Lung (tissue), 12 donors: Measurements from ENCODE around the gene PRX. TPM values are rescaled to one million over a fixed set of nuclear protein-coding genes. Genes with fewer than 3 reads are reported as not detected.

Experiments
- ATAC-seq: fragments of 200-7000 bp; cut with Tn5 transposase; one replicate; pipeline ENCODE4 v1.9.1; 2020; ENCODE audit warnings: moderate number of reproducible peaks; ENCODE audit not compliant: insufficient read depth, low FRiP score
- DNase-seq, 3 donors: peaks; one replicate each; pipeline ENCODE4 v3.0.0-alpha.2; 2013 to 2017
- H3K27ac ChIP-seq, 2 donors: one replicate each; pipeline ENCODE4 v1.5.1; 2013; ENCODE audit warnings: mild to moderate bottlenecking in 2 of 2, moderate library complexity in 2 of 2, control low read depth in 1 of 2, inconsistent platforms in 1 of 2, low read depth in 1 of 2, low read length in 1 of 2
- H3K27me3 ChIP-seq, 3 donors: one replicate each; pipeline ENCODE4 v1.5.1; 2013; ENCODE audit warnings: low read length in 2 of 3; ENCODE audit not compliant: control insufficient read depth in 3 of 3, insufficient read depth in 3 of 3
- H3K36me3 ChIP-seq, 4 donors: one replicate each; pipeline ENCODE4 v1.5.1; 2013; ENCODE audit warnings: low read length in 4 of 4, mild to moderate bottlenecking in 1 of 4, moderate library complexity in 1 of 4; ENCODE audit not compliant: control insufficient read depth in 4 of 4, insufficient read depth in 4 of 4
- H3K4me1 ChIP-seq, 5 donors: one replicate each; pipeline ENCODE4 v1.5.1; 2013; ENCODE audit warnings: low read length in 5 of 5, mild to moderate bottlenecking in 2 of 5, moderate library complexity in 1 of 5; ENCODE audit not compliant: control insufficient read depth in 5 of 5, insufficient read depth in 5 of 5
- H3K4me3 ChIP-seq: one replicate; pipeline ENCODE4 v1.5.1; 2013; ENCODE audit warnings: mild to moderate bottlenecking, control low read depth, moderate library complexity
- H3K9ac ChIP-seq, 2 donors: one replicate each; pipeline ENCODE4 v1.5.1; 2013; ENCODE audit warnings: low read length in 2 of 2, control low read depth in 1 of 2; ENCODE audit not compliant: insufficient read depth in 1 of 2
- H3K9me3 ChIP-seq, 4 donors: one replicate each; pipeline ENCODE4 v1.5.1; 2013; ENCODE audit warnings: low read length in 3 of 4, mild to moderate bottlenecking in 1 of 4, moderate library complexity in 1 of 4; ENCODE audit not compliant: control insufficient read depth in 4 of 4, insufficient read depth in 3 of 4
- CTCF ChIP-seq: IDR thresholded peaks from 2 replicates; pipeline ENCODE4 v1.5.1; 2012; ENCODE audit warnings: mild to moderate bottlenecking; ENCODE audit errors: control extremely low read depth, extremely low read depth
- WGBS, 2 donors: extraction: QIAGEN DNeasy Blood & Tissue Kit; methylation state at CpG; one replicate each; pipeline ENCODE4 v1.1.7; 2013; 5-methylcytosine and 5-hydroxymethylcytosine counted together
- polyA plus RNA-seq, 2 donors: library from polyadenylated mRNA; stranded (reverse); fragments of 200-250 nt; gene quantifications; one replicate each; pipeline ENCODE4 v1.2.1, GENCODE V29; 2013
- total RNA-seq, 2 donors: library from RNA; depleted of rRNA in 1 of 2; stranded (reverse); fragments of >200 nt in 1 of 2; gene quantifications; one replicate each; pipeline ENCODE4 v1.2.1, GENCODE V29; 2014 to 2021
- donor health status: control.
- donor health status: control.
- donor health status: Bipolar disorder and iron deficiency.
- donor health status: healthy.
- donor health status: DM: yes; HTN: yes; CAD: no.

PRX gene
- total and polyA plus RNA-seq, 4 donors: 16.9 to 43.8 (median 27.9) TPM

DNA sequence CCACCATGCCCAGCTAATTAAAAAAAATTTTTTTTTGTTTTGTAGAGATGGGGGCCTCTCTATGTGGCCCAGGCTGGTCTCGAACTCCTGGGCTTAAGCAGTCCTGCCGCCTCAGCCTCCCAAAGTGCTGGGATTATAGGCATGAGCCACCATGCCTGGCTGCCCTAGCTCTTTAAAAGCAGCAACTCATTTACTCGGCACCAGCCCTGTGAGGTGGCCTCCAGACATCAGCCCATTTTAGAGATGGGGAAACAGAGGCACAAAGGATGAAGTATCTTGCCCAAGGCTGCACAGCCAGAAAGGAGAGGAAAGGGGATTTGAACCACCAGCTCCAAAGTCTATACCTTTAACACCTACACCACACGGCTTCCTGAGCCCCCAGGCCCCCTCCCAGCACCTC is 312 bp downstream of the PRX start:
- TF ChIP-seq CTCF: no peak
- no peak for DNase-seq
- no peaks in the 10 kb centered on the region for H3K27me3 ChIP-seq
- no peaks in the 10 kb centered on the region for H3K9me3 ChIP-seq
- ATAC-seq: no peak
- H3K9ac ChIP-seq: no peak overlapping the region
- peak overlapping the region in 1 of 2 donors; percentile 79 for H3K27ac ChIP-seq
- peak overlapping the region; percentile 24 for H3K4me3 ChIP-seq
- peaks cover 0 to under 1% (median 0%) of the 10 kb centered on the region in 4 donors for H3K36me3 ChIP-seq
- 71 to 82% methylated on average over 4 of the region's 4 CpGs for WGBS, 2 donors
- H3K4me1 ChIP-seq: peaks cover 5 to 23% (median 9%) of the 10 kb centered on the region in 5 donors

DNA sequence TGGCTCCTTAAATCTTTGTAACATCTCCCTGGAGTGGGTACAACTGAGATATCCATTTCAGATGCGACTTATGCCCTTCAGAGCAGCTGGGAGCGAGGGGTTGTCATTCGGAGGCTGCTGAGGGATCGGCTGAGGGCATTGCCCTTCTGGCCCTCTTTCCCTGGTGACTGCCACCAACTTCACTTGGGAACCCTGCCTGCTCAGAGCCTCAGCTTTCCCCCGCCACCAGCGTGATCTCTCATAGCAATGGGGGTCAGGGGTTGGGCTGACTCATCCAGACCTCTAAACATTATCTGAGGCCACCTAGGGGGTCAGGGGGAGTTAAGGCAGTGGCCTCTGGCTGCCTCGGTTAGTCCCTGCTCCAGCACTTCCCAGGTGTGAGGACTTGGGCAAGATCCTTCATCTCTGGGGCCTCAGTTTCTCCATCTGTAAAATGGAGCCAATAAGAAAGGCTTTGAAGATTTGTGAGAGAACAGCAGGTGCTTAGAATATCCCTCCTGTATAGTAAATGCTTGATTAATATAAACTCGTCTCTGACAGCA is 1.1 kb downstream of the PRX start:
- Histone ChIP-seq H3K36me3 (peaks cover 0 to 3% (median 0%) of the 10 kb centered on the region in 4 donors), H3K4me3 (peak overlapping the region; percentile 24), H3K27me3 (no peaks in the 10 kb centered on the region), H3K27ac (peak overlapping the region; percentile 64 to 79), H3K9me3 (no peaks in the 10 kb centered on the region), H3K9ac (no peak overlapping the region), H3K4me1 (peaks cover 4 to 16% (median 5%) of the 10 kb centered on the region in 5 donors)
- DNase-seq (no peak), ATAC-seq (no peak)
- TF ChIP-seq CTCF: no peak
- 66 to 74% methylated on average over 8 of the region's 8 CpGs for WGBS, 2 donors

DNA sequence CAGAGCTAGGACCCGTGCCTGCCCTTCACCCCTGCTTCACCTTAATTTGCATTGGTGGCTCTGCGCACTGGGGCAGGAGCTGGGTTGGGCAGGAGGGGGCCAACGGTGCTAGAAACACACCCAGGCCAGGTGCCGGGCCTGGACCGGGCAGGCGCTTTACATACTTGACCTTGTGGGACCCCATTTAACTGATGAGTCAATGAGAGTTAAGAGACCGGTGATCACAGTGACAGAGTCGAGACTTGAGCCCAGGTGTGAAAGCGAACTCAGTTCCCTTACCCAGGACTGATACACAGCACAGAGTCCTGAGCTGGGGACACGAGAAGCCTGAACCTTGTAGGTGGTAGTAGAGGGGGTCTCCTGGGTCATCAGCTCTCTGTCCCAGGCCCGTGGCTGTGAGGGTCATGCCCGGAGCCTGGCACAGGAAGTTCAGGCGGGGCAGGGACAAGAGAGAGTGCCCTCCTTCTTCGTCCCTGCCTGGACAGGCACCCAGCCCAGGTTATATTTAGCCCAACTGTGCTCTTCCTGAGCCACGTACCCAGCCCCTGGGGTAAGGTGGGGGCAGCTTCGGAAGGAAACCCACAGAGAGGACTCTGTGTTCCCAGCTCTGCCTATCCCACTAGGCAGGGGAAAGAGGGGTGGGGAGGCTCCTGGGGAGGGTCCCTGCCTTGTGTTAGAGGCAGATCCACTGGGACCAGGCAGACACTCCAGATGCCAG is 1.9 kb downstream of the PRX start:
- DNase-seq: peak in 1 of 3 donors; percentile 25
- WGBS, 2 donors: 33 to 44% methylated on average over 16 of the region's 16 CpGs
- H3K27ac ChIP-seq: peak overlapping the region; percentile 64 to 79

More for the DNA sequence above, 1.9 kb downstream of the PRX start:
- no peaks in the 10 kb centered on the region for H3K27me3 ChIP-seq
- H3K9me3 ChIP-seq: no peaks in the 10 kb centered on the region
- no peak overlapping the region for H3K9ac ChIP-seq
- TF ChIP-seq CTCF: no peak
- no peak for ATAC-seq
- peak overlapping the region; percentile 10 for H3K4me3 ChIP-seq
- peaks cover 0 to 5% (median 0%) of the 10 kb centered on the region in 4 donors for H3K36me3 ChIP-seq
- peaks cover 2 to 15% (median 5%) of the 10 kb centered on the region in 5 donors for H3K4me1 ChIP-seq
